ENCODE data around the gene NOP9. TPM values are rescaled to one million over a fixed set of nuclear protein-coding genes. Genes with fewer than 3 reads are reported as not detected.
A peak's percentile ranks its signal among the peaks of the same experiment; 100 is the strongest.

The NOP9 gene
- total RNA-seq, 1 experiment from 2014 or later: 33.0 TPM

DNA sequence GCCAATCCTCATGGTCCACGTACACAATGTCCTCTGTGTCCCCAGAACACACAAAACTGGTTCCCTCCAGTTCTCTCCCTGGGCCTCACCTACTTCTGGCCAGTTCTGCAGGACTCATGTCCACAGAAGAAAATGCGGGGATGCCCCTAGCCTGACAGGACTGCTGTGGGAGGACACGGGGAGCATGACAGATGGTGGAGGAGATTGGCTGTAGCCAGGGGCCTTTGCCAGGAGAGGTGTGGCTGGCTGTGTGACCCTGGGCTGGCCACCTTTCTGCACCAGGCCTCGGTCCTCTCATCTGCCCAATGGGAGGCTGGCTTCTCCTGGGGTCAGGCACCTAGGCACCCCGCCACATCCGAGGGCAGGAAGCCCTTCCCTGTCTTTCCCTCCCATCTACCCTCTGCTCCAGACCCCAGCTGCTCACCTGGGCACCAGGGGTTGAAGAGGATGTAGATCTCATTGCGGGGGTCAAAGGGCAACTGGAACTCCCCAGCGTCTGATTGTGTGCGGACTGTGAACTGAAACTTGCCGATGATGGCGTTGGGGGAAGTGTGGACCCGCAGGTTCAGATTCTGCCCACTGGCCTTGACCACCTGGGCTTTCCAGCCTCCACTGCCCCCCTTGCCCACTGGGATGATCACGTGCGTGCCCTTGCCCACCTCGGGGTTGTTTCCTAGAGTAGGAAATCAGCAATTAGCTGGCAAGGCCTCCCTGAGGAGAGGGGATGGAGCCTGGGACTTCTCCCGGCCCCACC lies 39.4 kb upstream of the NOP9 start:
- Histone ChIP-seq H3K27ac (no peak overlapping the region), H3K4me3 (no peak overlapping the region), H3K27me3 (no peaks in the 10 kb centered on the region), H3K4me1 (no peaks in the 10 kb centered on the region), H3K9me3 (replicated peaks) (no peaks in the 10 kb centered on the region), H3K36me3 (no peaks in the 10 kb centered on the region)
- DNase-seq: no peak

DNA sequence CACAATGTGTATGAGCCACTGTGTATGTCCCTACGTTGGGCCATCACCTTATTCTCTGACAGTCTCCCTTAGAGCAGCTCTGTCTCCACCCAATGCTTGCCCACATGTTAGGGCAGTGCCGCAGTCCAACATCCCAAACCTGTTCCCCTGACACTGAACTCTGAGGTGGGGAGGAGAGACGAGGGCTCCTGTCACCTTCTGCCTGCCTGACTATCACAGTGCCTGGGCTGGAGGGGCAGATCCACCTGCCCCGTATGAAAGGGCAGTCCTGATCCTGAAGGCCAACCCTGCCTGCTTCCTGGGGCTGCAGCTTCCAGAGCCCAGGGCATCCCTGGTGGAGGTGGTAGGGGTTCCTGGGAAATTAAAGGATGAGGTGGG lies 38.9 kb upstream of the NOP9 start:
- Histone ChIP-seq H3K9me3 (replicated peaks) (no peaks in the 10 kb centered on the region), H3K36me3 (no peaks in the 10 kb centered on the region), H3K27me3 (no peaks in the 10 kb centered on the region), H3K27ac (no peak overlapping the region), H3K4me3 (no peak overlapping the region), H3K4me1 (no peaks in the 10 kb centered on the region)
- DNase-seq: no peak

DNA sequence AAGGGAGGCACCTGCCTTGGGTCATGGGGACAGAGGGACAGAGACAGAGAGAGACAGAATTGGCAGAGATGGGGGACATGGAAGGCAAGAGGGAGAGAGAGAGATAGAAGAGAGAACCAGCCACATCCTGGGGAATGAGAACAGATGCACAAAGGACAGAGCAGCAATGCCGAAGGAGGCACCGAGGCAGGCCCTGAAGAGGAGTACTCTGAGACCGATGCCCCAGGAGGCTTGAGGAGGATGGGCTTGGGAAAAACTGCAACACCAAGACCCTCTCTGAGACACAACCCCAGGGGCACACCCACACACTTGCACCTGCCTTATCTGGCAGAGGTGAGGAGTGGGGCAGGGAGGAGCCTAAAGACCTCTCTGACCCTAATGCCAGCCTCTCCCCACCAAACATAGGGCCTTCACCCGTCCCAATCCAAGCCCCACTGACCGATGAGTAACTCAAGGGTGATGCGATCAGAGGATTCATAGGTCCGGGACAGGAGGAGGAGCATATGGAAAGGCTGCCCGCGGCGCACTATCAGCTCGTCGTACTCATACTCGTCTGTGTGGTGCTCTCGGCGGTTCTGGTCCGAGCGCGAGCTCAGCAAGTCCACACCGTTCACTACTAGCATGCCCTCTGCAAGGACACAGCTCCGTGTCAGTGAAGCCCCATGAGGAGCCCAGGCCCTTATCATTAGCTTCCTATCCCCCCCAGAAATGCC lies 38.2 kb upstream of the NOP9 start:
- no peak for DNase-seq
- Histone ChIP-seq H3K36me3 (no peaks in the 10 kb centered on the region), H3K27me3 (no peaks in the 10 kb centered on the region)

DNA sequence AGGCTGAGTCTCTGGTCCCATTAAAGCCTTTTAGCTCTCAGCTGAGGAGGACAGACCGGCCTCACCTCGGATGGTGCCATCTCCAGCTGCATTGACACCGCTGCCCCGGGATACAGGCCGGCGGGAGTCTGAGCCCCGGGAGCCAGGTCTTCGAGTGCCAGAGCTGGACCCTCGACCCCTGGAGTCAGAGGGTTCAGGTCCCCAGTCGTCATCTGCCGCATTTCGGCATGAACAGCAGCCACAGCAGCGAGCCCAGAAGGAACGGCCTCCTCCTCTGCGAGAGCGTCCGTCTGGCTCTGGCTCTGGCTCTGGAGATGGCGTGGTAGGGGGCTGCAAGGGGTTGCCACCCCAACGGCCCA lies 37.7 kb upstream of the NOP9 start:
- Histone ChIP-seq H3K9me3 (replicated peaks) (no peaks in the 10 kb centered on the region), H3K4me1 (no peaks in the 10 kb centered on the region), H3K27ac (no peak overlapping the region), H3K27me3 (no peaks in the 10 kb centered on the region), H3K36me3 (no peaks in the 10 kb centered on the region), H3K4me3 (no peak overlapping the region)
- DNase-seq: no peak

More for the DNA sequence above, 38.2 kb upstream of the NOP9 start:
- Histone ChIP-seq H3K4me1 (no peaks in the 10 kb centered on the region), H3K27ac (no peak overlapping the region), H3K4me3 (no peak overlapping the region), H3K9me3 (replicated peaks) (no peaks in the 10 kb centered on the region)

DNA sequence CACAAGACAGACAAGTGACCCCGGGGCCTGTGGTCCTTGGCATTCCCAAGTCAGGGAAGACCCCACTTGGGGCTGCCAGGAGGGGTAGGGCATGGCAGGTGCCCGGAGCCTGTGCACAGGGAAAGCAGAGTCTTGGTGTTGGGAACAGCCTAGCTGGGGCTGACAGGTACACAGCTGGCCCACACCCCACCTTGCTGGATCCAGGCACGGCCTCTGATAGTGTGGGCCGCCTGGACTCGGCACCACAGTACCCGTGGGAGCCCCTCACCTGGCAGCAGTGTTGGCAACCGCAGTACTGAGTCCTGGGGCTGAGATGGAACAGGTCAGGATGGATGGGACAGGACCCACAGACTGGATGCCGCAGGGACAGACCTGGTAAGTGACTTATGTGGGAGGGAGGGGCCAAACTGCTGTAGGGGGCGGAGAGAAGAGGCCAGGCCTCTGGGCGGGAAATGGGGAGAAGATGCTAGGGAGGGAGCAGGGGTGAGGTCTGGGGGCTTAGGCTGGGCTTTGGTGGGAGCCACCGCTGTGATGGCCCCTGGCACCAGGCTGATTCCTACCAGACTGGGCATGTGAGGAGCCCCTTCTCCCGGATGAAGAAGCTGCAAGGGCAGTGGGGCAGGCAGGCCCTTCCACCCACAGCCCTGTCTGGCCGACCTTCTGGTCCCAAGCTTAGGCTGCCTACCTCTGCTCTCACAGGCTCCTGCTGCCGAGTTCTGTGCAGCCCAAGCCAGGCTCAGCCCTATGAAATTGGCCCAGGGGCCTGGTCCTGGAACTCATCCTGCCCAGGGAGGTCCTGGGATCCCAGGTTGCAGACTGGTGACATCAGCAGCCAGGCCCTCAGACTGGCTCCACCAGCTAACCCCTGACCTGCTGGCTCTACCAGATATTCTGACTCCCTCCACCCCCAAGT lies 36.6 kb upstream of the NOP9 start, which contains the start of gene TGM1:
Gene TGM1 (minus strand): TSS at position 357 of the 913 bp plus-strand sequence. CDS start 825 bp downstream, outside the sequence.
- DNase-seq: no peak
- Histone ChIP-seq H3K4me3 (no peak within 1 kb of the TSS), H3K9me3 (replicated peaks) (no peaks in the 10 kb centered on the region), H3K27ac (no peak within 1 kb of the TSS), H3K4me1 (no peaks in the 10 kb centered on the region), H3K36me3 (no peaks in the 10 kb centered on the region), H3K27me3 (no peaks in the 10 kb centered on the region)

DNA sequence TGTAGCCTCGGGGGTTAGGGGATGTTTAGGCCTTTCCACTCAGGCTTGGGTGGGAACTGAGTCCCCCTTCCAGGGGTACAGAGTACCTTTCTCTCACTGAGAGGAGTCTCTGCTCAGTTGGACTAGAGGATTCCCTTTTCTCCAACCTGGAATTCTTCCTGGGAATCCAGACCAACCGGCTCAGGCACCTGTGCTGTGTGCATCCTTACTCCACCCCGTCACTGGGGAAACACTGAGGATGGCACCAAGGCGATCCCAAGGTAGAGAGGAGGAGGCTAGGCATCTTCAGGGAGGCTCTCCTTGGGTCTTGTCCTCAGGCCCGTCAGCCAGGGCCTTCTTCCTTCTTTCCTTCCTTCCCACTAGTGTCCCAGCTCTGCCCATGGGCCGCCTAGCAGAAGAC lies 35.8 kb upstream of the NOP9 start:
- no peak for DNase-seq

DNA sequence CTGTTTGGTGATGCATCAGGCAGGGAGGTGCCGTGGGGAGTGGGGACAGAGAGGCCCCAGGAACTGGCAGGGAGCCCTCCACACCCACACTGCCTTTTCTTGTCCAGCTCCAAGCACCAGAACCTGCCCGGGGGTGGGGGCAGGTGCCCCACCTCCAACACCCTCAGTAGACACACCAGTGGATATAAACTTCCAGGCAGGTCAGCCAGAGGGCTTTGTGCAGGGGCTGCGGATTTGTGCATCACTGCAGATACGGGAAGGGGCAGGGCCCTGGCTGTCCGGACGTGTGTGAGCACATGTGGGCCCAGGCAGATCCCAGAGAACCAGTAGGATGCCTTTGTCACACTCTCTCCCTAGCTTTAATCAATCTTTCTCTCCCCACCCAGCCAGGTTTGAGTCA lies 35.4 kb upstream of the NOP9 start:
- Histone ChIP-seq H3K27me3 (no peaks in the 10 kb centered on the region), H3K4me3 (no peak overlapping the region), H3K27ac (no peak overlapping the region), H3K36me3 (no peaks in the 10 kb centered on the region), H3K4me1 (no peaks in the 10 kb centered on the region), H3K9me3 (replicated peaks) (no peaks in the 10 kb centered on the region)
- DNase-seq: no peak

More for the DNA sequence above, 35.8 kb upstream of the NOP9 start:
- no peaks in the 10 kb centered on the region for H3K4me1 ChIP-seq
- H3K9me3 ChIP-seq (replicated peaks): no peaks in the 10 kb centered on the region
- no peaks in the 10 kb centered on the region for H3K27me3 ChIP-seq
- H3K4me3 ChIP-seq: no peak overlapping the region
- no peak overlapping the region for H3K27ac ChIP-seq
- no peaks in the 10 kb centered on the region for H3K36me3 ChIP-seq

DNA sequence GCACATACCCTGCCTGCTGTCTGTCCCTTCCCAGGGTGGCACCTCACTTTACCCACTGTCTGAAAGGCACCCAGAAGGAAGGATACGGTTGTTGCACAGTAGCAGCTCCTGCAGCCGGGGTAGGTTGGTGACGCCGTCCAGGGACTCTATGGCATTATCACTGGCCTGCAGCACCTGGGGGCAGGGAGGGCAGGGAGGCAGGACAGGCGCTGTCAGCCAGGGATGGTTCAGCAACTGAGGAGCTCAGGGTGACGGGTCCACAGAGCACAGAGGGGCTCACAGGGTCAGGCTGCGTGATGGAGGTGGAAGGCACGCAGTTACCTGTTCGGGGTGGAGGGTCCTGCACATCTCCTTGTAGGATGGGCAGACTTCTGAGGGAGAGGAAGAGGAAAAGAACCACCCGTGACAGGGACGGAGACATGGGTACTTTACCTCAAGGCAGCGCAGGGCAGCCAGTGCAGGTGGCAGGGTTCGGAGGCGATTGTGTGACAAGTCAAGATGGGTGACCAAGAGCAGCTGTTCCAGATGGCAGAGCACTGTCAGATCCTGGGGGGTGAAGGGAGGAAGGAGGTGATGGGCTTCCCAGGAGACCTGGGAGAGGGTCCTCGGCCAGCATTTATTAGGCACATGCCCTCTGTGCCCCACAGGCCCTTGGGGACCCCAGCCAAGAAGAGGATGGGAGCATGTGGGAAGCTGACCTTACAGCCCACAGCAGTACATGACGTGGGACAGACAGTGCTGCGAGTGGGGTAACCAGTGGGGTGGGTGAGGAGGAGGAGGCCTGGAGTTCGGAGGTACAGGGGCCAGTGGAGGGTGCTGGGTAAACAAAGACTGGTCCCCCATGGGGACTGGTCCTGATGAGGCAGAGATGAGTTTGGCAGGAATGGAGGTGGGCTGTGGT lies 33.1 kb upstream of the NOP9 start:
- DNase-seq: no peak
- H3K4me3 ChIP-seq: no peak overlapping the region
- H3K27ac ChIP-seq: no peak overlapping the region
- H3K4me1 ChIP-seq: no peaks in the 10 kb centered on the region
- no peaks in the 10 kb centered on the region for H3K9me3 ChIP-seq (replicated peaks)
- H3K36me3 ChIP-seq: no peaks in the 10 kb centered on the region
- H3K27me3 ChIP-seq: no peaks in the 10 kb centered on the region

DNA sequence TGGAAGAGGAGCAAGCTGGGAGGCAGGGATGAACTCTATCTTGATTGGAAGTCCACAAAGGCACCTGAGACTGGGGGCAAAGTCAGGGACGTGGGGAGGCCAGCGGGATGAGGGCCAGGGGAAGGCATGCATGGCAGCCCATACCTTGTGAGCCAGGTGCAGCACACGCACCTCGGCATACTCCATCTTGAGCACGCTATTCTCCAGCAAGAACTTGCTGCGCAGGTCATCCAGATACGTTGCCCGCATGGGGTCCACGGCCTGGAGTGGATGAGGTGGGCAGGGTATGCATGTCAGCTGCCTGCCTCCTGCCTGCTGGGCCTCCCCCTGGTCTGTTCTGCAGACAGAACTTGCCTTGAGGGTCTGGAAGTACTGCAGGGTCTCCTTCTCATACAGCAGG lies 32.1 kb upstream of the NOP9 start:
- DNase-seq: no peak
- Histone ChIP-seq H3K27ac (no peak overlapping the region), H3K4me3 (no peak overlapping the region), H3K4me1 (no peaks in the 10 kb centered on the region), H3K9me3 (replicated peaks) (no peaks in the 10 kb centered on the region), H3K36me3 (no peaks in the 10 kb centered on the region), H3K27me3 (no peaks in the 10 kb centered on the region)

DNA sequence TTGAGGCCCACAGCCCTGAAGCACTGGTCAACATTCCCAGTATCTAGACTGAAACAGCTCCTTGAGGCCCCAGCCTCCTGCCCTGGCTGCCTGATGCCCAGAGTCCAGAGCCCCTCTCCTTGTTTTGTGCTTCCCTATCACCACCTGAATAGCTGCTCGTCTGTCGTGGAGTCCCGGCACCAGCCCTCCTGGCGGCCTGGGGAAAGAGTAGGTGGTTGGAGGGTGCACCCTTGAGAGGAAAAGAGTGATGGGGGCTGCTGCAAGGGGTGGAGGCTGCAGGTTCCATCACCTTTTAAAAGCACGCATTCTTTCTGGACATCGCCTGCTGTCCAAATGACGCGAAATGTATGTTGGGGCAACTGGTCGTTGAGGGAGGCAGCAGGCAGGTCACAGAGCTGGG lies 31.4 kb upstream of the NOP9 start:
- DNase-seq: no peak
- Histone ChIP-seq H3K27me3 (no peaks in the 10 kb centered on the region), H3K4me3 (no peak overlapping the region), H3K4me1 (no peaks in the 10 kb centered on the region), H3K27ac (no peak overlapping the region), H3K9me3 (replicated peaks) (no peaks in the 10 kb centered on the region), H3K36me3 (no peaks in the 10 kb centered on the region)

DNA sequence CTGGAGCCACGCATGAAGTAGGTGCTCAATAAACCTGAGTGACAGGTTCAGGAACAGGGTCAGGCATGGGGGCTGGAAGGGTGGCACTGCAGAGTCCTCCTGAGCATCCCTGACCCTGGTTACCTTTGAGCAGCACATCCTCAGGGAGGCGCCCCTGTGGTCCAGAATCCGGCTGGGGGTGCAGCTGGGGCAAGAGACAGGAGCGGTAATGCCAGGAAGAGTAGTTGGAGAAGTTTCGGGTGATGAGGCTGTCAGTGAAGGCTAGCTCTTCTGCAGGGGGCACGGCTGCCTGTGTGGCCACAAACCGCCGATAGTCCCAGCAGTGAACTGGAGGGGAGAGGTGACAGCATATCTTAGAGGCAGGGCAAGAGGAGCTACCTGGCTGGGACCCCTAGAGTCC lies 30.3 kb upstream of the NOP9 start:
- H3K27me3 ChIP-seq: no peaks in the 10 kb centered on the region
- H3K4me3 ChIP-seq: no peak overlapping the region
- no peak for DNase-seq
- no peaks in the 10 kb centered on the region for H3K36me3 ChIP-seq
- H3K27ac ChIP-seq: no peak overlapping the region
- H3K4me1 ChIP-seq: no peaks in the 10 kb centered on the region
- no peaks in the 10 kb centered on the region for H3K9me3 ChIP-seq (replicated peaks)

DNA sequence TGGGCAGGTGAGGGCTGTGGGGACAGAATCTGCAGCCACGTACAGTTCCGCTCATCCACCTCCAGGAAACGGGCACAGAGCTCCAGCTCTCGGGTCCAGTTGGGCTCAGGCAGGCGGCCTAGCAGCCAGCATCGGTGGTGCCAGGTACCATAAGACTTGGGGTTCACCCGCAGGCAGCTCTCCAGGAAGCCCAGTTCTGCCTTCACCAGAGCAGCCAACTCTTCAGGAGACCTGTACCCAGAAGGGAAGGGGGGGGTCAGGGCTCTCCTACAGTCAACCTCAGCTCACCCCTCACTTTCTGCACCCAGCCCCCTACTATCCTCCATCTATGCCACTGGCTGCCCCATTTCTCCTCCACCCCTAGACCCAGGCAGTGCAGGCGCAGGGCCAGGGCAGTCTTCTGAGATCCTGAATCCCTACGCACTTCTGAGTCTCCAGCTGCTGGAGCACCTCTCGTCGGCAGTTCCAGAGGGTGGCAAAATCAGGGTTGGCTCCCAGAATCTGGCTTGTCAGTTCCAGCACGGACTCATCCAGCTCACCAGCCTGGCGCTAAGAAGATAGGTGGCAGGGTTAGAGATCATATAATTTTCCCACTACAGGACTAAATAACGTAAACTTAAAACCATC lies 29.6 kb upstream of the NOP9 start:
- H3K4me1 ChIP-seq: no peaks in the 10 kb centered on the region
- H3K4me3 ChIP-seq: no peak overlapping the region
- no peaks in the 10 kb centered on the region for H3K27me3 ChIP-seq
- no peak for DNase-seq
- no peaks in the 10 kb centered on the region for H3K36me3 ChIP-seq
- no peak overlapping the region for H3K27ac ChIP-seq
- no peaks in the 10 kb centered on the region for H3K9me3 ChIP-seq (replicated peaks)

DNA sequence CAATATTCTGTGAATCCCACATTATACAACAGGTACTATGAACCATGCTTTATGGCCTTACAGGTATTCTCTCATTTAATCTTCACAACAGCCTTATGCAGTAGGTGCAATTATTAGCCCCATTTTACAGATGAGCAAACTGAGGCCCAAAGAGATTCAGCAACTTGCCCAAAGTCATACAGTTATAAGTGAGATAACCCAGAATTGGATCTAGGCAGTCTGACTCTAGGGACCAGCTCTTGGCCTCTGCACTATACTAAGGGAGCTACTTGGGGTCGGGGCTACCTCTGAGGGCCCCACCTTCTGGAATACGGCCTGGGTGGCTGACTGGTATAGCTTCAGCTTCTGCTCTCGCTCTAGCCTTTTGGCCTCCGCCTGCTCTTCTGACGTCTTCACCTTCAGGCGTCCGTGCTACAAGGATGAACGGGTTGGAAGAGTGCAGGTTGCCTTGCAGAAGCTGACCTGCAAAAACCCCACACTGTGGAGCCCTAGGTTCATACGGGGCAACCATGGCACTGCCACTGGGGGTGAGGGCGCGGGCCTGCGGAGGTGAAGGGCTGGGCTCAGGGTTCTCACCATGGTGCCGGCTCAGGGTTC lies 29.0 kb upstream of the NOP9 start:
- H3K36me3 ChIP-seq: no peaks in the 10 kb centered on the region
- H3K4me3 ChIP-seq: peak overlapping the region; percentile 80
- H3K4me1 ChIP-seq: no peaks in the 10 kb centered on the region
- peak overlapping the region; percentile 72 for H3K27ac ChIP-seq
- H3K9me3 ChIP-seq (replicated peaks): no peaks in the 10 kb centered on the region
- no peaks in the 10 kb centered on the region for H3K27me3 ChIP-seq
- DNase-seq: no peak
